ENCODE results near the gene PLXDC1. TPM values are rescaled to one million over a fixed set of nuclear protein-coding genes. Genes with fewer than 3 reads are reported as not detected.

Gene PLXDC1
- total RNA-seq, 1 experiment from 2014 or later: 2.0 TPM

GRCh38 chr17:39083270-39083669, 68.2 kb downstream of the PLXDC1 start:
- no peaks in the 10 kb centered on the region for H3K27me3 ChIP-seq (ENCODE audit: insufficient read depth, low read length)
- H3K4me1 ChIP-seq (ENCODE audit: insufficient read depth, low read length): no peaks in the 10 kb centered on the region
- no peaks in the 10 kb centered on the region for H3K23me2 ChIP-seq (ENCODE audit: insufficient read length, low read depth, low read length, poor library complexity, severe bottlenecking)
- no peaks in the 10 kb centered on the region for H3K36me3 Mint-ChIP-seq (ENCODE audit: insufficient read depth in 1 of 3, low read depth in 3 of 3)
- DNase-seq: no peak
- H3K27me3 Mint-ChIP-seq (ENCODE audit: low read depth): peaks cover 4% of the 10 kb centered on the region
- H4K91ac ChIP-seq (ENCODE audit: insufficient read length, low read depth, low read length): no peak overlapping the region
- H2AK5ac ChIP-seq (ENCODE audit: insufficient read length, low read length): no peak overlapping the region
- H3T11ph ChIP-seq (ENCODE audit: low read length): no peak overlapping the region
- H3K9me3 ChIP-seq (ENCODE audit: control insufficient read depth, low read depth, low read length): no peaks in the 10 kb centered on the region
- H2BK5ac ChIP-seq (ENCODE audit: insufficient read length, low read length): no peak overlapping the region
- H3K23ac ChIP-seq (ENCODE audit: insufficient read length, low read depth, low read length): no peak overlapping the region
- no CpG with 5 or more reads among the region's 5 CpGs for WGBS (ENCODE audit: extremely low coverage, insufficient read length, low lambda C conversion rate)
- no peak for TF ChIP-seq CTCF (conservative IDR thresholded peaks at IDR 0.05)
- H3K79me1 ChIP-seq (ENCODE audit: insufficient read depth, low read depth, low read length, poor library complexity, severe bottlenecking): no peaks in the 10 kb centered on the region
- H3K79me2 ChIP-seq (ENCODE audit: insufficient read depth, low read length): no peaks in the 10 kb centered on the region
- no peak overlapping the region for H4K5ac ChIP-seq (ENCODE audit: insufficient read length, low read depth, low read length)
- H3K4me2 ChIP-seq (ENCODE audit: insufficient read depth, insufficient read length, low read length): no peak overlapping the region
- H2BK20ac ChIP-seq (ENCODE audit: low read depth, low read length, poor library complexity, severe bottlenecking): no peak overlapping the region
- H3K27ac ChIP-seq (ENCODE audit: insufficient read length, low read depth, low read length): no peak overlapping the region
- no peak overlapping the region for H3K4me3 Mint-ChIP-seq
- no peak overlapping the region for H2AFZ ChIP-seq (ENCODE audit: low read length)
- H3K9me3 Mint-ChIP-seq: no peaks in the 10 kb centered on the region
- H3K18ac ChIP-seq (ENCODE audit: insufficient read length, low read depth, low read length): no peak overlapping the region
- no peak overlapping the region for H2BK120ac ChIP-seq (ENCODE audit: low read depth, low read length, poor library complexity, severe bottlenecking)
- H3K56ac ChIP-seq (ENCODE audit: insufficient read length, low read depth, low read length): no peak overlapping the region
- no peak overlapping the region for H2BK15ac ChIP-seq (ENCODE audit: low read depth, low read length)
- no peak overlapping the region; the same call in 1 of the 2 replicates for H3K14ac ChIP-seq (ENCODE audit: insufficient read depth, low read length)
- H4K20me1 ChIP-seq (ENCODE audit: control insufficient read depth, insufficient read depth, insufficient read length): no peaks in the 10 kb centered on the region
- H4K8ac ChIP-seq (replicated peaks; ENCODE audit: insufficient read length, low read depth, low read length): no peak overlapping the region
- H3K4ac ChIP-seq (ENCODE audit: low read depth, low read length): no peak overlapping the region
- no peak overlapping the region for H3K27ac Mint-ChIP-seq
- peaks cover 17 to 24% of the 10 kb centered on the region in 2 experiments for H3K4me1 Mint-ChIP-seq
- H3K9ac ChIP-seq (ENCODE audit: extremely low read depth, insufficient read length, low read length): no peak overlapping the region
- H2BK12ac ChIP-seq (ENCODE audit: insufficient read length, low read depth, low read length): no peak overlapping the region
